GM18520 (cell line): ENCODE results near the gene CRTC1.

Experiments
- ATAC-seq: cut with Tn5 transposase; IDR thresholded peaks from one replicate; pipeline ENCODE4 v1.9.1; 2021; ENCODE audit not compliant: unreplicated experiment

Gene CRTC1

DNA sequence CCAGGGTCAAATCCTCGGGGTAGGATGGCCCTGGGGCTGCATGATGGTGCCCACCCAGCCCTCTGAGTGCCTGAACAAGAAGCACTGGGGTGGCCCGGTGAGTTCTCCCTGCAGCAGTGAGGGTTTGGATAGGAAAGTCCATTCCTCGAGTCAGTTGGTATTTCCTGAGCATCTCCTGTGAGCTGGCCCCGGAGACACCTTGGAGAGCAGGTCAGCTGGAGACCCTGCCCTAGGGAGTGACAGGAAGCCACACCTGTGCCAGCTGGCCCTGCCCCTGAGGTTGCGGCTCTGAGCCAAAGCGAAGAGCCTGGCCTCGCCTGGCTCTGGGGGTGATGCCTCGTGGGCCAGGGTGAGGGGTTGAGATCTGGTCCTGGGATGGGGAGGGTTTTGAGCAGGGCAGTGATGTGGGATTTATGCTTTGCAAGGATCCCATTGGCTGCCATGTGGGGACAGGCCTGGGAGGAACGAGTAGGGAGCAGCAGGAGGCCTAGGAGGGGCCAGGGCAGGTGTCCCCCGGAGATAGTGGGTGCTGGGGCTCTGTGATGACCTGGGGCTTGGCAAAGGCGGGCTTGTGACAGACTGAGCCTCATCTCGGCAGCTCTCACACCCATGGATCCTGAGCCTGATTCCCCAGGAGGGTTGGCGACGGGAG is 16.0 kb downstream of the CRTC1 start:
- ATAC-seq: no peak

DNA sequence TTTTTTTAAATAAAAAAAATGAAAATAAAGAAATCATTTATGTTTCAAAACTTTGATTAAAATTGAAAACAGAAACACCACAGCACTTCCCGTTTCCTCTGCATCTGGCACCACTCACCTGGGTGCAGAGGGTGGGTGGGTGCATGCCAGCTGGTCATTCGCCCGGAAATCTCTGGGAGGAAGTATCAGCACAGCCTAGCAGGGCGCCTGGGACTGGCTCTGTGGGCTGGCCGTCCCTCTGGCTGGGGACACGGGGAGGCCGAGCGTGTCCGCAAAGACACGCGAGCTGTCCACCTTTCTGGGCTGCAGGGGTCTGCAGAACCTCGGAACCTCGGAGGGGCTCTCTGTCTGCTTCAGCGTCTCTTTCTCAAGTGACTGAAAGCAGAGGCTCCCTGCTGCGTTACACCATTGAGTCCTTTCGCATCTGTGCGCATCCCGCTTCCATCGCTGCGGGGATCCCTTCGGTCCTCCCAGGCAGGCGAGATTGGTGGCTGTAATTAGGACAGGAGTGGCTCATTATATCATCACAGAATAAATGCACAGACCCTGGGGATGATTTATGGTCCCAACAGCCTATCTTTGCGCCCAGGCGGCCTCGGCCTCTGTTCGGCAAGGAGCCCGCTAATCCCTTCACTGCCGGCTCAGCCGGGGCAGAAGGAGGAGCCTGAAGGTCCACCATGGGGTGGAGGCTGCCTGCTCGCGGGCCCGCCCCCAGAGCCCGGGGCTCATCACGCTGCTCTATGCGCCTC is 17.2 kb downstream of the CRTC1 start:
- ATAC-seq: peak; percentile 53

DNA sequence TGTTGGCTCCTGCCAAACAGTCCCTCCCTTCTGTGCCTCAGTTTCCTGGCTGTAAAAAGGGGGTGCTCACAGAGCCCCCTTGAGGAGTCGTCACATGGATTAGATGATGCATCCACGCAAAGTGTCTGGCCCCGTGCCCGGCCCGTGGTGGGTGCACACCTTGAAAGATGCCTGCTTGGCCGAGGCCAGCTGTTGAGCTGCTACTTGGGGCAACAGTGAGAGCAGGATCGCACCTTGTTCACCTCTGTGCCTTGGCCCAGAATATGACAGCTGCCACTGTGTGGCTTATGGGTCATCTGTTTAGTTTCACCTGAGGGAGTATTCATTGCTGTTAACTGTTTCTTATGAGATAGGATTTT is 17.7 kb downstream of the CRTC1 start:
- peak; percentile 26 for ATAC-seq

DNA sequence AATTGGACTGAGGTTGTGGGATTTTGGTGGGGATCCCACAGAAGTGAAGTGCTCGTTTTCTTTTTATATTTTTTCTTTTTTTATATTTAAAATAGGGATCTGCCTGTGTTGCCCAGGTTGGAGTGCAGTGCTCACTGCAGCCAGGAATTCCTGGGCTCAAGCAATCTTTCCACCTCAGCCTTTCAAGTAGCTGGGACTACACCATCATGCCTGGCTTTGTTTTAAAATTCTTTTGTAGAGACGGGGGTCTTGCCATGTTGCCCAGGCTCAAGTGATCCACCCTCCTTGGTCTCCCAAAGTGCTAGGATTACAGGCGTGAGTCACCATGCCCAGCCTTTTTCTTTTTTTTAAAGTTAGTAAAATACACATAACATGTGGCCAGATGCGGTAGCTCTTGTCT is 20.6 kb downstream of the CRTC1 start:
- no peak for ATAC-seq

DNA sequence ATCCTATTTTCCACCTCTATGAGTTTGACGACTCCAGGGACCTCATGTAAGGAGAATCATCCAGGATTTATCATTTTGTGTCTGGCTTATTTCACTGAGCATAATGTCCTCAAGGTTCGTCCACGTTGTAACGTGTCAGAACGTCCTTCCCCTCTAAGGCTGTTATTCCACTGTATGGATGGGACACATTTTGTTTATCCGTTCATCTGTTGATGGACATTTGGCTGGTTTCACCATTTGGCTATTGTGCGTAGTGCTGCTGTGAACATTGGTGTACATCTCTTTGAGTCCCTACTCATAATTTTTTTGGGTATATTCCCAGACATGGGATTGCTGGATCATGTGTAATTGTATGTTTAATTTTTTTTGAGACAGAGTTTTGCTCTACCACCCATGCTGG is 21.5 kb downstream of the CRTC1 start:
- ATAC-seq: no peak

DNA sequence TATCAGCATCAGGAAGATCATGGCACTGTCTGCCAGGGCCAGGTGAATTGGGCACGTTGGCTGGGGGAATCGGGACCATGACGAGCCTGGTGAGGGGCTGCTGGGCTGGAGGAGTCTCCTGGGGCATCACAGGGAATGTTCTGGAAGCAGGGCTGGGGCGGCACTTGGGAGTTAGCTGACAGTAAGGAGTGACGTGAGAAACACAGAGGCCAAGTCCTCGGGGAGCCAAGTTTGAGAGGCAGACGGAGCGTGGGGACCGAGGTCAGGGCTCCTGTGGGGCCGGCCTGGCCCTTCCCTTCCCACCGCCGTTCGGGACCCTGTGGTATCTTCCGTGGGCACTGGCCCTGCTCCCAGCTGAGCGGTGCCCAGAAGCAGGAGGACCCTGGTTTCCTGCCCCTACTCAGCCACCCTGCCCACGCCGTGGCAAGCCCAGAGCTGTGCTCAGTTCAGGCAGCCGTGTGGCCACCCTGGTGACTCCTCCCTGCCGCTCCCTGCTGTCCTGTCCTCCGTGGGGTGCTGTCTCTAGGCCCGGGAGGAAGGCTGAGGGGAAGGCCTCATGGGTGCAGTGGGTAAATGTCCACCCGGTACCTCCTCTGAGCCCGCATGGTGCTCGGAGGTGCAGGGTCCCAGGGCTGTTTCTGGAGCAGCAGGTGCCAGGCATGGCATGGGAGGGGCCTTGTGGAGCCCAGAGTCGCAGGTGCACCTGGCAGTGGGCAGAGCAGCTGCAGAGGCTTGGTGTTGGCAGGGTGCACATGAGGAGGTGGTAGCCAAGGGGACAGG is 25.2 kb downstream of the CRTC1 start:
- no peak for ATAC-seq

DNA sequence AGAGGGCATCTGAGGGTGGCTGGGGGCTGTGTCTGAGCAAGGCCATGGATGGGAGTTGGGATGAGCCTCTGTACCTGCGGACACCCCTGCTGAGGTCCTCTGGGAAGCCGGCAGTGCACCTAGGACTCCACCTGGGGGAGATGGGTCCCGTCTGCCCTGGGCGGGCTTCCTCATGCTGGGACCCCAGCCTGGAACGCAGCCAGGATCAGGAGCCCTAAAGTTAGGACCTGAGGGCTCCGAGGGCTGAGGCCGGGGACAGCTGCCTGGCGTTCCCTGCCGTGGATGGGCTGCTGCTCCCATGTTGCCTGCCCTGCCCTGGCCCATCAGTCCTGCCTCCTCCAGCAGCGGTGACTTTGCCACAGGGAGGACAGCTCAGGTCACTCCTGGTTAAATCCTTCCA is 26.1 kb downstream of the CRTC1 start:
- no peak for ATAC-seq

DNA sequence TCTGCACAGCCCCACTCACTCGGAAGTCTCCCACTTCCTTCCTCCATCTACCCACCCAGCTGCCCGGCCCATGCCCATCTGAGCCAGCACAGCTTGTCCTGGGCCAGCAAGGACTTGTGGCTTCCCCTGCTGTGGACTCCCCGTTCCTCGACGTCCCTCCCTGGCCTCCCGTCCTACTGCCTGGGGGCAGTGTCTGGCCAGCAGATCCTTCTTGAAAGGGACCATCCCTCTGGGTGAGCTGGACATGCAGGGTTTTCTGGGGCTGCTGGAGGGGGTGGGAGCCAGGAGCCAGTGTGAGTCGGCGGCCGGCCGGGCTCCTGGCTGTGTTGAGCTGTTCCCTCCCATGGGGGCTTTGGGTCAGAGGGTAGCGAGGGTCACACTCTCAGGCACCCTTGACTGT is 26.7 kb downstream of the CRTC1 start:
- ATAC-seq: no peak

DNA sequence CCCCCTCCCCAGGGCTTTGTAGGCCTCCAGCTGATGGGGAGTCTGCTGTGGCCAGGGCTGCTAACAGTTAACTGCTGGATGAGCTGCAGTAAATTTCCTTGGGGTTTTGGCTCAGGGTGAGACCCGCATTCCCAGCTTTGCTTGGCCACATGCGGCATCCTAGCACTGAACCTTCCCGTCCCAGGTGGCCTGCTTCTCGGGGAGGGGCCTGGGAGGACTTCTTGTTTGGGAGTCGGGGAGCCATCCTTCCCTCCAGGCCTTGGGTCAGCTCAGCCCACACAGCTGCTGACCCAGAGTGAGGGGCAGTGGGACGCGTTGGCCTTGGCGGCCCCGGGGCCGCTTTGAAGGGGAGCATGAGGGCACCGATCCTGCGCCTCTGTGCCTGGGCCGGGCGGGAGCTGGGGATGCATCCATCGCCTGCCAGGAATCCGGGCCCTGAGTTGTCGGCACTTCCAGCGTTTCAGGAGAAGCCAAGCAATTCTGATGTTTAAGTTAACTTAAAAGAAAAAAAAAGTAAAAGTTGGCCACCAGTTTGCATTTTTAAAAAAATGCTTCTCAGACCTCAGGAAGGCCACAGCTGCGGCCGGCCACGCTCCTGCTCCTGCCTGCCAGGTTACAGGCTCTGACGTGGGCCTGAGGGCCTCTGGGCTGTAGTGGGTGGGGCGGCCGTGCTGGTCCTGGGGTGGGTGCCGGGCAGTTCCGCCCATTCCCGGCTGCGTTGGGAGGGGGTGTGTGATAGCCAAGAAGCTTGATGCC is 27.7 kb downstream of the CRTC1 start:
- no peak for ATAC-seq

DNA sequence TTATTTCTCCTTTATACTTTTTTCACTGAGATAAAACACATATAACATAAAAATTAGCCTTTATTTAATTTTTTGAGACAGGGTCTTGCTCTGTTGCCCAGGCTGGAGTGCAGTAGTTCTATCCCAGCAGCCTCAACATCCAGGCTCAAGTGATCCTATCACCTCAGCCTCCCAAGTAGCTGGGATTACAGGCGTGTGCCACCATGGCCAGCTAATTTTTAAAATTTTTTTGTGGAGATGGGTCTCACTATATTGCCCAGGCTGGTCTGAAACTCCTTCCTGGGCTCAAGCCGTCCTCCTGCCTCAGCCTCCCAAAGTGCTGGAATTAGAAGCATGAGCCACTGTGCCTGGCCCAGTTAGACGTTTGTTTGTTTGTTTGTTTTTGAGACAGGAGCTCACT is 28.4 kb downstream of the CRTC1 start:
- no peak for ATAC-seq

DNA sequence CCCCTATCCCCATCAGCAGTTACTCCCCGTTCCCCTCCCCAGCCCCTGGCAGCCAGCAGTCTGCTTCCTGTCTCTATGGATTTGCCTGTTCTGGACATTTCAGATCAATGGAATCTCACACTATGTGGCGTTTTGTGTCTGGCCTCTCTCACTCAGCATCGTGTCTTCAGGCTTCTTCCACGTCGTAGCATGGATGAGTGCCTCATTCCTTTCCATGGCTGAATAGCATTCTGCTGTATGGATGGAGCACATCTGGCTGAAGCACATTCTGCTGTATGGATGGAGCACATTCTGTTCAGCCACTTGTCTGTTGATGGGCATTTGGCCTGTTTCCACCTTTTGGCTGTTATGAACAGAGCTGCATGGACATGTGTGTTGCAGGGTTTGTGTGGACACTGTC is 29.5 kb downstream of the CRTC1 start:
- ATAC-seq: no peak

DNA sequence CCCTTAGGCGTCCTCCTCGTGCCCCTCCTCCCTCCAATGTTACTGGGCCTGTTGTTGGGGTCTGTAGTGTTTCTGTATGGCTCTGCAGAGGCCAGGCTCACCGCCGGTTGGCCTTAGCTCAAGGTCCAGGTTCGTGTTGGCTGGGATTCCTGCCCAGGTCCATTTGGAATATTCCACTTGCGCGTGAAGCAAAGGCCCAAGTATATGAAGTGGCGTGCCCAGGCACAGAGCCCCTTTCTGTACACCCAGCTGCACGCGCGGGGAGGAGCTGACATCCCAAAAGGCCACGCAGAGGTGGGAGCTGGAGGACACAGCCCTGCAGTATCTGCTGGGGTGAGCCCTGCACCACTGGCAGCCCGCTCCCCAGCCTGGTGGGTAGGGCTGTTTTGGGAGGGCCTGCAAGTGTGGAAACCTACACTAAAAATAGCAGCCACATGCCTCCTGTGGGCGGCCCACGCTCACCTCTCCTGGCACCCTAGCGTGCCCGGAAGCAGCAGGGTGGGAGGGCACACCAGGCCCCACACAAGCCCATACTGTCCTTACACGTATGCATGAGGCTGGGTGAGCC is 30.2 kb downstream of the CRTC1 start:
- no peak for ATAC-seq

DNA sequence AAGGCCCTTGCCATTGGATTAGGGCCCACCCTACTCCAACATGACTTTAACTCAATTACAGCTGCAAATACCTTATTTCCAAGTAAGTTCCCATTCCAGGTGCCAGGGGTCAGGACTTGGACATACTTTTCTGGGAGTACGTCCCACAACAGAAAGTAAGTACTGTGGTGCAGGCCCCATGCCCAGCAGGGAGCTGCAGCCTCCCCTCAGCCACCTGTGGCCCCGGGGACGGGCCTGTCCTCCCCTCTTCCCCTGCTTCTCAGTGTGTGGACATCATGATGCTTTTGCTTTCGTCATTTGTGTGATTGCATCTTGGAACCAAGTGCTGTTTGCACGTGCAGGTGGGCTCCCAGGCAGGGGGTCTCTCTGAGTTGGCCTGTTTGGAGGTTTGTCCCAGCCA is 31.9 kb downstream of the CRTC1 start:
- ATAC-seq: no peak

DNA sequence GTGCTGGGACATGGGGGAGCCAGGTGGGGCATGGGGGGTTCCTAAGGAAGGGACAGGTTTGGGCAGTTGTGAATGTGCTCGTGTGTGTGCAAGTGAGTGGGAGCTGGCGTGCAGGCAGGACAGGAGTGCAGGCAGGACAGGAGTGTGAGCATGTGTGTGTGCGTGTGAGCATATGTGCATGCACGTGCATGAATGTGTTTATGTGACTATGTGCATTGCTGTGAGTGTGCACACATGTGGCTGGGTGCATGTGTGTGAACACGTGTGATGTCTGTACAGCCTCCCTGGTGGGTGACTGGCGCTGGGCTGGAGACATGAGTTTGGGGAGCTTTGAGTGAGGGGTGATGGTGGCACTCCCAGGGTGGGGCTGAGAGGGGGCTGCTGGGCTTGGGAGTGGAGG is 33.4 kb downstream of the CRTC1 start:
- ATAC-seq: no peak

DNA sequence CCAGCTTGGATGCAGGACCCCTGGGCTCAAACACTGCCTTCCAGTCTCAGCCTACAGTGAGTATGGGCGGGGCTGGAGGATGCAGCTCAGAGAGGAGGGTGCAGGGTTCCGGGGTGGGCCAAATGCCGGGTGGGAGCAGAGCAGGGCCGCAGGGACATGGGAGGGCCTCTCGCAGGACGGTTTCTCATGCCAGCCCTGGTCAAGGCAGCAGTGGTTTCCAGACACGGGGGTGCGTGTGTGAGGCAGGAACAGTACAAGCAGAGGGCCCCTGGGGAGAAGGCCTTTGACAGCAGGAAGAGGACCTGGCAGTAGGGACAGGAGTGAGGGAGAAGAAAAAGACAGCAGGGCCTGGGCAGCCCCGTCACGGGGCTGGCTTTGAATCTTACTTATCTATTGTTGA is 34.1 kb downstream of the CRTC1 start:
- ATAC-seq: no peak

DNA sequence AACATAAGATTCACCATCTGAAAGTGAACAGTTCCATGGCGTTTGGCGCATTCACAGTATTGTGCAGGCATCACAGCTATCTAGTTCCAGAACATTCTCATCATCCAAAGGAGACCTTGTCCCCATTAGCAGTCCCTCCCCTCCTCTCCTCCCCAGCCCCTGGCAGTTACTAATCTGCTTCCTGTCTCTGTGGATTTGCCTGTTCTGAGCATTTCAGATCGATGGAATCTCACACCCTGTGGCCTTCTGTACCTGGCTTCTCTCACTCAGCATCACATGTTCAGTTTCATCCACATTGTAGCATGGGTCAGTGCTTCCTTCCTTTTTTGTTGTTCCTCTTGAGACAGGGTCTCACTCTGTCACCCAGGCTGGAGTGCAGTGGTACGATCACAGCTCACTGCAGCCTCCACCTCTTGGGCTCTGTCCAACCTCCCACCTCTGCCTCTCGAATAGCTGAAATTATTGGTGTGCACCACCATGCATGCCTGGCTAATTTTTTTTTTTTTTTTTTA is 34.6 kb downstream of the CRTC1 start:
- no peak for ATAC-seq

DNA sequence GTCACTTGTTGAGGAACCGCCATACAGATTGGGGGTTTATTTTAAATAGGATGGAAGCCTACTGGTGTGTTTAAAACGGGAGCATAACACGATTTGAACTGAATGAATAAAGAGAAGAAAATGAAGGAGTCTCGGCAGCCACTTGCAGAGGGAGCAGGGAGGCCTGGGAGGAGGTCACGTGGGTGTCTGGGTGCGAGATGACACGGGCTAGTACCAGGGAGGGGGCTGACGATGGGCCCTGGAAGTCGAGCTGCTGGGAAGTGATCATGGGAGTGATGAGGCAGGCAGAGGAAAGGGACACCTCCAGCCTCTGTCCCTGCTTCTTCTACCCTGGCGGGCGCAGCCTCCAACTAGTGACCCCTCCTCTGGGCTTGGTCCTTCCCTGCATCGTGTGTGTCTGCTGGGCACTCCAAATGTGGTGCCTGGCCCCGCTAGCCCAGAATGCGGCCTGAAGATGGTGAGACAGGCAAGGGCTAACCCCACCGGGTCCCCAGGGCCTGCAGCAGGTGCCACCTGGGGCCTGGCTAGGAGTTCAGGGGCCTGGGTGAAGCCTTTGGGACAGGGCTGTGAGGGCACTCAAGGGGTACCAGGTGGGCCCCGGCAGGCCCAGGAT is 35.5 kb downstream of the CRTC1 start:
- ATAC-seq: no peak

DNA sequence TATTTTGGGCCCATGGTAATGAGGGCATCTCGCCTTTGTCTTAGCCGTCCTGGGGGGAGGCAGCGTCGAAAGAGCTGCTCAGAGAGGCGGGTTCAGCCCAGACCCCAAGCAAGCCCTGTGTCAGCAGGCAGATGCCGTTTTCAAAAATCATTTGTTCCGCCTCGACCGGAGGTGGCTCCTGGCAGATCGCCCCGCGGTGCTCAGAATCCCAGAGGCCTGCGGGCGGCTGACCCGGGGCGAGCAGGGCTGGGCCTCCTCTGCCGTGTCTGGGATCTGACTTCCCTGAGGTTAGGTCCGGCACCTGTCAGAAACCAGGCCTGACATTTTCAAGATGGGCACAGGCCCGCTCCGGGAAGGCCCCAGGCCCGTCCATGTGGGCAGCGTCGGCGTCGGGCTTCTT is 36.1 kb downstream of the CRTC1 start:
- no peak for ATAC-seq

DNA sequence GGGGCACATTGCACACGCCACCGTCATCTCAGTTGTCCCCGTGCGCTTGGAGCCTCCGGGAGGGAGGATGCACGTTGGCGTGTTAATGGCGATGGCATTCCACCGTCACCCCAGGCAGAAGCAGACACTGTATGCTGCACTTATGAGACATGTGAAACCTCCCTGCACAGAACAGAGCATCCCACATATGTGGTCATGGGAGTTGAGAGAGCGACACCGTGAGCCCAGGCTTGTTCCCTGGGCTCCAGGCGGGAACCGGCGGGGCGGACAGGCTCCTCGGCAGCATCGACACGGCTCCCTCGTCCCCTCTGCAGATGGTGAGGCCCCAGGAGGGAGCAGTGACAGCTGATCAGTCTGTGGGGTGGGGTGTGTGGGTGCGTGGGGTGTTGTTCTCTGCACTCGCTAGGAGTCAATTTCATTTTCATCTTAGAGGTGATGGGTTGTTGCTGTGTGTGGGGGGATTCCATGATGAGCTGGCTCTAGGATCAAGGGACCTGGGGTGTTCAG is 40.4 kb downstream of the CRTC1 start:
- ATAC-seq: no peak
